ENCODE measurements around the gene CASZ1. TPM values are rescaled to one million over a fixed set of nuclear protein-coding genes. Genes with fewer than 3 reads are reported as not detected.

Gene CASZ1
- total RNA-seq, 1 experiment from 2014 or later, result 27.8 TPM

- Histone ChIP-seq H3K36me3 (ENCODE audit: control insufficient read depth, insufficient read depth, low read length) (no peaks in the 10 kb centered on the region), H3K27me3 (ENCODE audit: control insufficient read depth, insufficient read depth, low read length) (no peaks in the 10 kb centered on the region), H3K4me3 (ENCODE audit: low read depth in 2 of 2, low read length in 2 of 2) (no peak overlapping the region), H3K27ac (ENCODE audit: low read length) (no peak overlapping the region), H3K4me1 (ENCODE audit: control insufficient read depth, insufficient read depth, low read length) (peaks cover 11% of the 10 kb centered on the region), H3K9me3 (ENCODE audit: control insufficient read depth, insufficient read depth, low read depth, low read length) (no peaks in the 10 kb centered on the region)
- BruUV-seq (replicated peaks), result no TSS peak
- intact Hi-C loops (cut with micrococcal nuclease; ENCODE audit: unreplicated experiment), result no loop called here
- ChIA-PET CTCF (interaction anchor here (0.6 kb wide), 1 partner anchor 12 kb away, joined by 4 read pairs; no protein-coding TSS in a partner anchor), POLR2A (no interaction called here)
- ATAC-seq, result no peak
- TF ChIP-seq REST (IDR thresholded peaks at IDR 0.05; ENCODE audit: insufficient read depth in 1 of 2, low read depth in 2 of 2, low read length in 1 of 2) (no peak), TCF7L2 (IDR thresholded peaks at IDR 0.05; ENCODE audit: low read depth, low read length) (no peak), SIN3A (IDR thresholded peaks at IDR 0.05; ENCODE audit: borderline replicate concordance, insufficient read depth, low read depth, low read length) (no peak), POLR2AphosphoS5 (IDR thresholded peaks at IDR 0.05; ENCODE audit: low read depth, low read length) (no peak)
- TF ChIP-seq, protein P1, sequence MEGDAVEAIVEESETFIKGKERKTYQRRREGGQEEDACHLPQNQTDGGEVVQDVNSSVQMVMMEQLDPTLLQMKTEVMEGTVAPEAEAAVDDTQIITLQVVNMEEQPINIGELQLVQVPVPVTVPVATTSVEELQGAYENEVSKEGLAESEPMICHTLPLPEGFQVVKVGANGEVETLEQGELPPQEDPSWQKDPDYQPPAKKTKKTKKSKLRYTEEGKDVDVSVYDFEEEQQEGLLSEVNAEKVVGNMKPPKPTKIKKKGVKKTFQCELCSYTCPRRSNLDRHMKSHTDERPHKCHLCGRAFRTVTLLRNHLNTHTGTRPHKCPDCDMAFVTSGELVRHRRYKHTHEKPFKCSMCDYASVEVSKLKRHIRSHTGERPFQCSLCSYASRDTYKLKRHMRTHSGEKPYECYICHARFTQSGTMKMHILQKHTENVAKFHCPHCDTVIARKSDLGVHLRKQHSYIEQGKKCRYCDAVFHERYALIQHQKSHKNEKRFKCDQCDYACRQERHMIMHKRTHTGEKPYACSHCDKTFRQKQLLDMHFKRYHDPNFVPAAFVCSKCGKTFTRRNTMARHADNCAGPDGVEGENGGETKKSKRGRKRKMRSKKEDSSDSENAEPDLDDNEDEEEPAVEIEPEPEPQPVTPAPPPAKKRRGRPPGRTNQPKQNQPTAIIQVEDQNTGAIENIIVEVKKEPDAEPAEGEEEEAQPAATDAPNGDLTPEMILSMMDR (IDR thresholded peaks at IDR 0.05), result no peak
- in situ Hi-C loops (cut with HindIII; ENCODE audit: low pct_unique_long_range_greater_than_20kb, low sequenced_read_pairs), result no loop called here
- no peak for DNase-seq (ENCODE audit: low read depth, low spot score)
These were observed 97.5 kb downstream of the CASZ1 start for GRCh38 chr1:10698726-10699469.

DNA sequence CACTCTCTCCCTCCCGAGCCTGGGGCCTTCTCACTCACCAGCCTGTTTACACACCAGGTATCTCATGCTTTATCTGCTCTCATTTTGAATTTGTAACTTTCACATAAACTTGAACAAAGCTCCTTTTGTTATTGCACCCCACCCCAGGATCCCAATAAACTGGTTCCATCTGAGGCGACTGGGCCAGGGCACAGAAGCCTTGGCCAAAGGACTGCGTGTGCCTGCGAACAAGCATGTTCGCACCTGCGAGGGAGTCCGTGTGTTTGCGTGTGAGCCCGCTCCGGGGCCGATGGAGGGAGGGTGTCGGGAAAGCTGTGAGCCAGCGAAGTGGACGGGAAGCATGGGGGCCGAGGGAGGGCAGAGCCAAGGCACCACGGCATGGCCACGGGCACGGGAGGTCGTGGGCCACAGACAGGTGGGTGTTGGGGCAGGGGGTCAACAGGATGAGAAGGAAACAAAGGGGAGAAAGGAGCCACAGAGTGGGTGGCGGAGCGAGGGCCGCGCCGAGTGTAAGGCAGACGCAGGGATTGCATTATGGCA, 98.8 kb downstream of the CASZ1 start:
- H3K4me3 ChIP-seq (ENCODE audit: low read depth in 2 of 2, low read length in 2 of 2), result no peak overlapping the region
- no peaks in the 10 kb centered on the region for H3K9me3 ChIP-seq (ENCODE audit: control insufficient read depth, insufficient read depth, low read depth, low read length)
- no TSS peak for BruUV-seq (replicated peaks)
- H3K27me3 ChIP-seq (ENCODE audit: control insufficient read depth, insufficient read depth, low read length), result no peaks in the 10 kb centered on the region
- DNase-seq (ENCODE audit: low read depth, low spot score), result no peak
- TF ChIP-seq REST (IDR thresholded peaks at IDR 0.05; ENCODE audit: insufficient read depth in 1 of 2, low read depth in 2 of 2, low read length in 1 of 2), result no peak
- TF ChIP-seq, protein P1 (IDR thresholded peaks at IDR 0.05), result no peak
- no peak for TF ChIP-seq TCF7L2 (IDR thresholded peaks at IDR 0.05; ENCODE audit: low read depth, low read length)
- no peak for TF ChIP-seq SIN3A (IDR thresholded peaks at IDR 0.05; ENCODE audit: borderline replicate concordance, insufficient read depth, low read depth, low read length)
- no peak for TF ChIP-seq POLR2AphosphoS5 (IDR thresholded peaks at IDR 0.05; ENCODE audit: low read depth, low read length)
- intact Hi-C loops (cut with micrococcal nuclease; ENCODE audit: unreplicated experiment) (no loop called here), in situ Hi-C loops (cut with HindIII; ENCODE audit: low pct_unique_long_range_greater_than_20kb, low sequenced_read_pairs) (no loop called here)
- no peak for ATAC-seq
- no peaks in the 10 kb centered on the region for H3K36me3 ChIP-seq (ENCODE audit: control insufficient read depth, insufficient read depth, low read length)
- H3K4me1 ChIP-seq (ENCODE audit: control insufficient read depth, insufficient read depth, low read length), result peaks cover 17% of the 10 kb centered on the region
- CTCF ChIA-PET, result no interaction called here
- POLR2A ChIA-PET, result no interaction called here
- no peak overlapping the region for H3K27ac ChIP-seq (ENCODE audit: low read length)

Measured in Panc1 (cell line).